ENCODE measurements around the gene TMEM254. TPM values are rescaled to one million over a fixed set of nuclear protein-coding genes. Genes with fewer than 3 reads are reported as not detected.
"Not testable (repeated sequence)": the region's sequence is repeated elsewhere in the genome, so short reads cannot be mapped to it uniquely, and the experiment has no call there.

Gene TMEM254
- total RNA-seq, 1 experiment from 2014 or later = 19.8 TPM

GRCh38 chr10:80068270-80068669 is 10.2 kb upstream of the TMEM254 start:
- in situ Hi-C loops (cut with HindIII; ENCODE audit: low pct_unique_long_range_greater_than_20kb, low sequenced_read_pairs) = no loop called here
- DNase-seq (ENCODE audit: low read depth) = no peak

- in situ Hi-C loops (cut with HindIII; ENCODE audit: low pct_unique_long_range_greater_than_20kb, low sequenced_read_pairs) = no loop called here
- no peak for DNase-seq (ENCODE audit: low read depth)
These were observed 8.4 kb upstream of the TMEM254 start for GRCh38 chr10:80070057-80070456.

GRCh38 chr10:80072584-80072983 is 5.9 kb upstream of the TMEM254 start:
- in situ Hi-C loops (cut with HindIII; ENCODE audit: low pct_unique_long_range_greater_than_20kb, low sequenced_read_pairs) = no loop called here
- DNase-seq (ENCODE audit: low read depth) = no peak

GRCh38 chr10:80075781-80076180 is 2.7 kb upstream of the TMEM254 start:
- in situ Hi-C loops (cut with HindIII; ENCODE audit: low pct_unique_long_range_greater_than_20kb, low sequenced_read_pairs) = no loop called here
- DNase-seq (ENCODE audit: low read depth) = no peak

- in situ Hi-C loops (cut with HindIII; ENCODE audit: low pct_unique_long_range_greater_than_20kb, low sequenced_read_pairs) = no loop called here
- DNase-seq (ENCODE audit: low read depth) = no peak
These were observed 507 bp upstream of the TMEM254 start for GRCh38 chr10:80077869-80078447.

GRCh38 chr10:80079312-80079719 is 851 bp downstream of the TMEM254 start:
- in situ Hi-C loops (cut with HindIII; ENCODE audit: low pct_unique_long_range_greater_than_20kb, low sequenced_read_pairs) = no loop called here

GRCh38 chr10:80081026-80081425 is 2.6 kb downstream of the TMEM254 start:
- DNase-seq (ENCODE audit: low read depth) = peak; percentile 88
- in situ Hi-C loops (cut with HindIII; ENCODE audit: low pct_unique_long_range_greater_than_20kb, low sequenced_read_pairs) = no loop called here

More at GRCh38 chr10:80079312-80079719, 851 bp downstream of the TMEM254 start:
- no peak for DNase-seq (ENCODE audit: low read depth)

- in situ Hi-C loops (cut with HindIII; ENCODE audit: low pct_unique_long_range_greater_than_20kb, low sequenced_read_pairs) = no loop called here
- peak; percentile 75 for DNase-seq (ENCODE audit: low read depth)
These were observed 3.6 kb downstream of the TMEM254 start for GRCh38 chr10:80081801-80082750.

GRCh38 chr10:80090121-80090520 is 11.7 kb downstream of the TMEM254 start:
- in situ Hi-C loops (cut with HindIII; ENCODE audit: low pct_unique_long_range_greater_than_20kb, low sequenced_read_pairs) = no loop called here
- DNase-seq (ENCODE audit: low read depth) = no peak

GRCh38 chr10:80094231-80094630 is 15.8 kb downstream of the TMEM254 start:
- DNase-seq (ENCODE audit: low read depth) = no peak
- in situ Hi-C loops (cut with HindIII; ENCODE audit: low pct_unique_long_range_greater_than_20kb, low sequenced_read_pairs) = no loop called here

GRCh38 chr10:80098272-80098671 is 19.8 kb downstream of the TMEM254 start:
- in situ Hi-C loops (cut with HindIII; ENCODE audit: low pct_unique_long_range_greater_than_20kb, low sequenced_read_pairs); DNase-seq (ENCODE audit: low read depth): not testable (repeated sequence)

GRCh38 chr10:80099295-80099694 is 20.8 kb downstream of the TMEM254 start:
- in situ Hi-C loops (cut with HindIII; ENCODE audit: low pct_unique_long_range_greater_than_20kb, low sequenced_read_pairs) = not testable (repeated sequence)

GRCh38 chr10:80100116-80100515 is 21.7 kb downstream of the TMEM254 start:
- in situ Hi-C loops (cut with HindIII; ENCODE audit: low pct_unique_long_range_greater_than_20kb, low sequenced_read_pairs) = no loop called here

More at GRCh38 chr10:80099295-80099694, 20.8 kb downstream of the TMEM254 start:
- DNase-seq (ENCODE audit: low read depth) = not testable (repeated sequence)

GRCh38 chr10:80100861-80101695 is 22.6 kb downstream of the TMEM254 start:
- no peak for DNase-seq (ENCODE audit: low read depth)
- in situ Hi-C loops (cut with HindIII; ENCODE audit: low pct_unique_long_range_greater_than_20kb, low sequenced_read_pairs) = no loop called here

More at GRCh38 chr10:80100116-80100515, 21.7 kb downstream of the TMEM254 start:
- DNase-seq (ENCODE audit: low read depth) = no peak

- no peak for DNase-seq (ENCODE audit: low read depth)
- in situ Hi-C loops (cut with HindIII; ENCODE audit: low pct_unique_long_range_greater_than_20kb, low sequenced_read_pairs) = no loop called here
These were observed 25.8 kb downstream of the TMEM254 start for GRCh38 chr10:80104066-80104926.

- in situ Hi-C loops (cut with HindIII; ENCODE audit: low pct_unique_long_range_greater_than_20kb, low sequenced_read_pairs) = no loop called here
- peak; percentile 21 for DNase-seq (ENCODE audit: low read depth)
These were observed 30.2 kb downstream of the TMEM254 start for GRCh38 chr10:80108576-80109239.

GRCh38 chr10:80110986-80111385 is 32.5 kb downstream of the TMEM254 start:
- no peak for DNase-seq (ENCODE audit: low read depth)
- in situ Hi-C loops (cut with HindIII; ENCODE audit: low pct_unique_long_range_greater_than_20kb, low sequenced_read_pairs) = no loop called here
